NCI-H146 treated with DMSO at 0.1 percent for 48 hours (cell line): ENCODE results near the gene POGLUT3.

Experiments
- DNase-seq: peaks from one replicate; lab custom pipeline; 2025; ENCODE audit not compliant: unreplicated experiment; lab: John Stamatoyannopoulos, UW

POGLUT3 gene

GRCh38 chr11:108501396-108501795, 3.2 kb upstream of the POGLUT3 start:
- no peak for DNase-seq

DNA sequence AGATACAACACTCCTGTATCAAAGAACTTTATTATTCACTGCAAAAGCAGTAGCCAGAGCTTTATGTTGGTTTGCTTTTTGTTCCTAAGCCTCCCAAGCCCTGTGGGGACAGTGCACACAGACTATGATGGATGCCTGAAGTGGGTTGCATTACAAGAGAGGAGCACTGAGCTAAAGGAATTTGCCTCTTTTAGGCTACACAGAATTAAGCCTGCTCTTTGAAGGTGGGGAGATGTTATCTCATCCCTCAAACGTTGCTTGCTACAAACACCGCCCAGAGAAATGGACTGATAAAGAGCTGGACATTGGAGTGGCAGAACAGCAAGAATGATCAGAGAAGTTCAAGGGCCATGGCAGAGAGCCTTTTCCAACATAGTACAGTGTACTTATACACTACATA, 2.5 kb upstream of the POGLUT3 start:
- DNase-seq = no peak

DNA sequence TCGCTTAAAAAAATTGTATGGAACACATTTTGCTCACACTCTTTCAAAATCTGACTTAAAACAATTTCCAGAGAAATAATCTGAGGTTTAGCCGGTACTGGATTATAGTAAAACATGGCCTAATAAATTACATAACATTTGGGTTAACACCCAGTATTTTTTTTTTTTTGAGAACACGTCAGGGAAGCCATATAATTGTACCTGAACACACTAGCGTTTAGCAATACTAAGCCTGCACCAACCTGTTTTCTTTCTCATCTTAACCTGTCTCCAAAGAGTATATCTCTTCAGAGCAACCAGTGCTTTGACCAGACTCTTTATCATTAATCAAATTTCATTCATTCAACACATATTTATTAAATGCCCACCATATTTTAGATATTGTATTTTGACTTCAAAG, 2.0 kb upstream of the POGLUT3 start:
- no peak for DNase-seq

GRCh38 chr11:108498816-108499408, 728 bp upstream of the POGLUT3 start:
- no peak for DNase-seq

DNA sequence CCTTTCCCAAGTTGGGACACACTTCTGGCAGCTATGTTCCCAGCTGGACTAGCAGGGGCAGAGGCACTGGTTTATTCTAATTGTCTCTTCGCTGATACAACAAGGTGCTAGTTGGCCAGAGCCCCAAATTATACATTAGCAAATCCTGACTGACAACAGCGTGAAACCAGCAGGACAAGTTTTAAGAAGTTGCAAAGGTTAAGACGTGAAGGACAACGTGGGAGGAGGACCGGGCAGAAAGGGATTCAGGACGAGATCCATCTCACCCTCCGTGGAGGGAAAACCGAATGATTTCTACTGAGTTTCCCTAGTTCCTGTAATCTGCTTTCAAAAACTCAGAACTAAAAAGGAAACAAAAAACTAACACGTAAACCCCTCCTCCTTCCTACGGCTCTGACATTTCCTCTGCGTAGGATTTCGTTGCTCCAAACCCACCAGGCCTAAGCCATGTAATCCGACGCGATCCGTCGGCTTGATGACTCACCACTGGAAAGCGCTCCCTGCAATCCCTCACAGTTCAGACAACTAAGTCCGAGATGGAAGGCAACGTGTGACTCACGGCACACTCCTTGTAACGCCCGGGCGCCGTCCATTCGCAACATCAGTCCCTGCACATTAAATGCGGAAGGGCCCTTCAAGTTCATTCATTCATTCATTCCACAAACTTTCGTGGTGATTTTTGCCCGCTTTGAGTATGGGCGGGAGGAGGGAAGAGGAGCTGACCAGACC, 703 bp downstream of the POGLUT3 start:
- peak; percentile 71 for DNase-seq

GRCh38 chr11:108496643-108497256, 1.4 kb downstream of the POGLUT3 start:
- DNase-seq = no peak

DNA sequence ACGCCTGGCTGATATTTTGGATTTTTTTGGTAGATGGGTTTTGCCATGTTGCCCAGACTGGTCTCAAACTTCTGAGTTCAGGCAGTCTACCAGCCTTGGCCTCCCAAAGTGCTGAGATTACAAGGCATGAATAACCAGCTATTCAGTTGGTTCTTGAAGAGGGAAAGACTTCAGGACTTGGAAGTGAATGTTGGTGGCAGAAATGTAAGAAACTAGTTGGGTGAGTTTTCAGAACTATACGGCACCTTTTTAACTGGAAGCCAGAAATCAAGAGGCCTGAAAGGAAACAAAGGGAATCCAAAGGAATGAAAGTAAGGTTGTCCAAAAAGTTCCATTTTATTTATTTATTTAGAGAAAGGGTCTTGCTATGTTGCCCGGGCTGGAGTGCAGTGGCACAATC, 2.9 kb downstream of the POGLUT3 start:
- no peak for DNase-seq

- no peak for DNase-seq
Measured at GRCh38 chr11:108494182-108494581, 4.0 kb downstream of the POGLUT3 start.

DNA sequence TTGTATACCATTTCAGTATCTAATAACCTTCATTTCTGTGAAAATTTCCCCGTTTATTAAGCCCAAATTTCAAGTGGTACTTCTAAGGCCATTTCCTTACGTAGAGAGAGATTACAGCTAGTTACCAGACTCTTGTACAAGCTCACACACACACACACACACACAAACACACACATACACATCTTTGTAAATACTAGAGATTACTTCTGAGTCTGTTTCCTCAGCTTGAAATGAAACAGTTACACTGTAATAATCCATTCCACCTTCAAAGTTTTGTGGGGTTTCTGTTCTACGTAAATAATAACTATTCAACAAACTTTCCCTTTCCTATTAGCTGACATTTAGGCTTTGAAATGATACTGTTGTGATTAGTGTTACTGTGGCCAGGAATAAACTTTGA, 6.2 kb downstream of the POGLUT3 start:
- no peak for DNase-seq

DNA sequence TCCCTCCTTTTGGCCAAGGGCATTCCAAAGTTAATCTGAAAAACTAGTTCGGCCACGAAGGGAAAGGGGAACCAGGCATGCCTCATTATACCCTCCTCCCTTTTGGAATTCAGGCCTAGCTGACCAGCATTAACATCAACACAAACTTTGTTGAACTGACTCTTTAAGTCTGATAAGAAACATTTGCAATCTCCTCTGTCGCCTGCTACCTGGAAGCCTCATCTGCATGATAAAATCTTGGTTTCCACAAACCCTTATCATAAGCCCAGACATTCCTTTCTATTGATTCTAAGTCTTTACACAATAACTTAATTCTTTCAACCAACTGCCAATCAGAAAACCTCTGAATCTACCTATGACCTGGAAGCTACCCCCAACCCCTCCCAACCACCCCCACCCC, 11.4 kb downstream of the POGLUT3 start:
- DNase-seq = no peak

GRCh38 chr11:108486331-108486730, 11.9 kb downstream of the POGLUT3 start:
- no peak for DNase-seq

DNA sequence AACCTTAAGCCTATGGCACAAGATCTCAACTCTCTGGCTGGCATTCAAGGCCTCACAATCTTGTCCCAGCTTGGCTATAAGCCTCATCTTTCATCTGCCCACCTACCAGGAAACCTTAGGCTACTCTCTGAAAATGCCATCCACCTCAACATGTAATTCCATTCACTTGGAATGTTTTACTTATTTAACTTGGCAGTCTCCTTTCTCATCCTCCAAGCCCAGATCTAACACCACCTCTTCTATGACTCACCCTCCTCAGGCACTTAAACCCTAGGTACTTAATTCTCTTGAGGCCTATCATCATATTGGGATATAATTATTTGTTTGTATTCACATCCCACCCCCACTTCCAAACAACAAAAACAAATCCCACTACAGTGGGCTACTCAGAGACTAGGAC, 15.0 kb downstream of the POGLUT3 start:
- DNase-seq = no peak

- no peak for DNase-seq
Measured at GRCh38 chr11:108474664-108475463, 23.3 kb downstream of the POGLUT3 start.

- DNase-seq = no peak
Measured at GRCh38 chr11:108472681-108473080, 25.5 kb downstream of the POGLUT3 start.

DNA sequence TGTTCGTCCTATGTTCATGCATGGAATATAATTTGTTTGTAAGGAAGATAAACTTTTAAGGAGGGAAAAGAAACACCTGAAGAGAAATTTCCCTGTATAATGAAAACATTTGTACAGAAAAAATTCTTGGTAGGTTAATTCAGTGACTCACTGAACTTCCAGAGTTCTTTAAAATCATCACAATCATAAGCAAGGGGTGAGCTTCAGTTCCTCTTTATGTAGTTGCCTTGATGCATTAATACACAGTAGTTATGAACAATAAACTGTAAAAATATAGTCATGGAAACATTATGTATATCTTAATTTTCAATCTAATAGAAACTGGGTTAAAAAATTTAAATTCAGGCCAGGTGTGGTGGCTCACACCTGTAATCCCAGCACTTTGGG, 29.7 kb downstream of the POGLUT3 start:
- DNase-seq = no peak

DNA sequence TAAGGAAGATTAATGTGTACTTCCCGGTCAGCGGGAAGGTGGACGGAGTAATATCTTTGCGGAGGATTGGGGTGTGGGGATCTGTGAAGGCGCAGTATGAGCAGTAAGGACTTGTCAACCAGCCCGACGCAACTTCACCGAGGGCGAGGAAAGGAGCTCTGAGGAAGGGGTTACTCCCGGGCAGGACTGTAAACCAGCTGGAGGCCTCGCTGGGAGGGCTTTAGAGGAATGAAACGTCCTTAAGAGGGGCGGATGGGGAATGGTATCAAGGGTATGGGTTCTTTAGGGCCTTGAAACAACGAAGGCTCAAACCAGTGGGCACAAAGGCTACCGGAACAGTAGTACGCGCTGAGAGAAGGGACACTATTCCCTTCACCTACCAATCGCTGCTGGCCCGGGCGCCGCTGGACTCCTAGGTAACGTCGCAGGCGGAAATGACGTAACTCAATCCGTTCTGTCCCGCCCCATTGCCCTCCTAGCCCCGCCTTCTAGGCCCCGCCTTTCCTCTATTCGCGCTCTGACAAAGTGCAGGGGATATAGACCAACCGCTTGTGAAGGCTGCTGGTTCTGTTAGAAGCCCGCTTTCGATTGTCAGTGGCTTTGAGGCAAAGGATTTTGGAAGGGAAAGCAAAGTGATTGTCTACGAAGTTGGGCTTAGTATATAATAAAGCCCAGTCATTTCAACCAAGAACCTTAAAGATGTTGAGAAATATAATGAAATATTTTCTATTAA, 30.9 kb downstream of the POGLUT3 start, which contains the start of gene C11orf65:
TSS of gene C11orf65 (minus strand) at position 439 of the 733 bp plus-strand sequence. CDS start 5,970 bp downstream, outside the sequence.
- DNase-seq = peak; percentile 95

GRCh38 chr11:108466405-108466804, 31.8 kb downstream of the POGLUT3 start:
- DNase-seq = no peak

GRCh38 chr11:108453207-108453835, 44.9 kb downstream of the POGLUT3 start:
- DNase-seq = no peak
